GM12864 (cell line): ENCODE results near the gene XKRX.

Source experiments
- DNase-seq: peaks from one replicate; pipeline ENCODE4 v3.0.0-alpha.2; 2011; ENCODE audit warnings: low read depth
- H3K4me3 ChIP-seq: 2 replicates; pipeline ENCODE4 v1.5.1; 2011; ENCODE audit warnings: mild to moderate bottlenecking, low read depth, low read length, control low read depth
- TF ChIP-seq, protein P1 (sequence below): IDR thresholded peaks from 2 replicates; pipeline ENCODE4 v1.5.1; 2011; ENCODE audit warnings: low read depth, mild to moderate bottlenecking, moderate library complexity, low read length, control low read depth, inconsistent platforms; ENCODE audit errors: missing control alignments

XKRX gene

DNA sequence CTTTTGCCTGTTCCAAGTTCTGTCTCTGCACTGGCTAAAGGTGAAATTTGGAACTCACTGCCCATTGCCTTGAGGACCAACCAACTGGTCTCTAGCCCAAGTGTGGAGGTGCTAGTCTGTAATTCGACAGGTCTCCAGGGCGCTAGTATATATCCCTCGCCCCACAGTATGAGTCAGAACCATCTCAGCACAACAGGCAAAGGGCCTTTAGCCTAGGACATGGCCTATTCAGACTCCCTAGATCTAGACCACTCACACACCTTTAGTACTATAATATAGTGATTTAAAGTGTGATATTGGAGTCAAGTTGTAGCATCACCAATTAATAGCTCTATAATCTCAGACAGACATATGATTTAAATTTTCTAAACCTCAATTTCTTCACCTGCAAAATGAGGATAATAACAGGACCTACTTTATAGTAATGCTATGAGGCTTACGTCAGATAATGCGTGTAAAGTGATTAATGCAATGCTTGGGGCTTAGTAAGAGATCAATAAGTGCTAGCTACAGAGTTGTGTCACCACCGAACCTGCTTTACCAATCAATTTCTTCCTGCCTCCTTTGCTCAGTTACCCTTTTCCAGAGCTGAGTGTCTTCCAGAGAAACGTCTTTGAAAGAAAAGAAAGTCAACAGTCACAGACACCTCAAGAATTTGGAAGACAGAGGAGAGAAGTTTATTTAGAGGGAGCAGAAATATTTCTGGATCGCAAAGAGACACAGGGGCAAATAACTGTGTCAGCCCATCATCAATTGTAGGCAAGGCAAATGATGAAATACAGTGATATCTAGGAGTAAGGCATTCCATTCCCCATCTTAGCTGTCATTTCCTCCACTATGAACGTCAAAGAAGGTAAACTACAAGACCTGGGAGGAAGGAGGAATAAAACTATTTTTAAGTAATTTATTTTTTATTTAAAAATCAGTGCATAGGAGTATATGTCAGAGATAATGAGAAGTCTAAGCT lies 56.8 kb downstream of the XKRX start:
- TF ChIP-seq, protein P1, sequence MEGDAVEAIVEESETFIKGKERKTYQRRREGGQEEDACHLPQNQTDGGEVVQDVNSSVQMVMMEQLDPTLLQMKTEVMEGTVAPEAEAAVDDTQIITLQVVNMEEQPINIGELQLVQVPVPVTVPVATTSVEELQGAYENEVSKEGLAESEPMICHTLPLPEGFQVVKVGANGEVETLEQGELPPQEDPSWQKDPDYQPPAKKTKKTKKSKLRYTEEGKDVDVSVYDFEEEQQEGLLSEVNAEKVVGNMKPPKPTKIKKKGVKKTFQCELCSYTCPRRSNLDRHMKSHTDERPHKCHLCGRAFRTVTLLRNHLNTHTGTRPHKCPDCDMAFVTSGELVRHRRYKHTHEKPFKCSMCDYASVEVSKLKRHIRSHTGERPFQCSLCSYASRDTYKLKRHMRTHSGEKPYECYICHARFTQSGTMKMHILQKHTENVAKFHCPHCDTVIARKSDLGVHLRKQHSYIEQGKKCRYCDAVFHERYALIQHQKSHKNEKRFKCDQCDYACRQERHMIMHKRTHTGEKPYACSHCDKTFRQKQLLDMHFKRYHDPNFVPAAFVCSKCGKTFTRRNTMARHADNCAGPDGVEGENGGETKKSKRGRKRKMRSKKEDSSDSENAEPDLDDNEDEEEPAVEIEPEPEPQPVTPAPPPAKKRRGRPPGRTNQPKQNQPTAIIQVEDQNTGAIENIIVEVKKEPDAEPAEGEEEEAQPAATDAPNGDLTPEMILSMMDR = no peak
- no peak for DNase-seq
- no peak overlapping the region for H3K4me3 ChIP-seq

DNA sequence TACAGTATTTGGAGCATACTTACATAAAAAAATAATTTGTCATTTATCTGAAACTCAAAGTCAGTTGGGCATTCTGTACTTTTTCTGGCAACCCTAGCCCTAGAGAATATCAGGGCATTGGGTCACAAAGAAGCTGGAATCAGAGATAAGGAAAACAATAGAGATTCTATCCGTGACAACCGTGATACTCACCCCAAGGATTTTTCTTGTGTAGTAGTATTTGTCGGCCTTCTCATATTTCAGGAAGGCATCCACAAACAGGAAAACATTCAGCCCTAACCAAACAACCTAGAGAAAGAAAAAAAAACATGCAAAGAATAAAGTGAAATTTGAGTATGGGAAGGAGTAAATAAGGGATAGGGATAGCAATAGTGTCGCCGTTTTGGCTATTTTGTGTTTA lies 58.2 kb downstream of the XKRX start:
- no peak overlapping the region for H3K4me3 ChIP-seq
- TF ChIP-seq, protein P1 = no peak
- DNase-seq = no peak

DNA sequence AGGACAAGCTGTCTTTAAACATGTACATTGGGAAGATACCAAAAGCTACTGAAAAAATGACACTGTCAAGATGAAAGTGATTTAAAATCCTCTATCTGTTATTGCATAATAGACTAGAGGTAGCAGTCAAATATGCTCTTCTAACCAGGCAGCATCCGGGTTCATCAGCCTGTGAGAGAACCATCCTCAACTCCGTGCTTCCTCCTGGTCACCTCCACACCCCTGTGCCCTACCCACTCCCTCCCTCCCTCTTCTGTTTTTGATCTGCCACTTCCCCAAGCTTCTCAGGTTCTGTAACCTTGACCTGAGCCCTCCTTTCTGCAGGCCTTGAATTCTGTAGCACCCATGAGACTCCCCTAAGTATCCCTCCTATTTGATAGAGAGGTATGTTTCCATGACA lies 60.4 kb downstream of the XKRX start:
- TF ChIP-seq, protein P1 = no peak
- no peak overlapping the region for H3K4me3 ChIP-seq
- DNase-seq = no peak

DNA sequence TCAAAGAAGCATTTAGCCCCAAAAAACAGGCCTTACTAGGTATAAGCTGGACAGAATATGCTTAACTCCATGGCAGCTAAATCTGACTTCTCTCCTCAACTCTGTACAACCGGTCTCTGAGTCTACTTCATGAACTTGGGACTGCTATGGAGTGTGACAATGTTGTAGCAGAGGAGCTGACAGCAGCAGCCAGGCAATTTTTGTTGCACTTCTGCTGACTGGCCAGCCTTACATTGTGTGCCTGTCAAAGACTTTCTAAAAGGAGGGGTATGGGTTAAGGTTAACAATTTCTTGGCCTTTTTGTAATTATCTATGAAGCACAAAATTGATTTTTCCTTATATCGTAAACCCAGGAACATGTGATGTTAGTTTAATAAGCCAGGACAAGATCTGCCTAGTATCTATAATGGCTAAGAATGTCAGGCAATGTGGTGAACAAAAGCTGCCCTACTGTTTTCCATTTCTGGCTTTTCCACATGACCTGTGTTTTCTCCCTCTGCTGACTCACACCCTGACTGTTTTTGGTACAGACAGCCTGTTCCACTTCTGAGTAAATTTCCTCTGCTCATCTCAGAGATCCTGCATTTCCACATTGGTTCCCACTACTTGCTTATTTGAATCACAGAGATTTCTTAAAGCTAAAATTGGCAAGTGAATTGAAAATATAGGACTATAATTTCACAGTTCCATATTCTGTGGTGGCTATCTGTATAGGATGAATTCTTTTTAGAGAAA lies 63.9 kb downstream of the XKRX start:
- DNase-seq = no peak
- TF ChIP-seq, protein P1 = no peak
- no peak overlapping the region for H3K4me3 ChIP-seq
